HG03064 (cell line): ENCODE data around the gene PILRA.
A peak's percentile ranks its signal among the peaks of the same experiment; 100 is the strongest.
"Not testable (repeated sequence)": the region's sequence is repeated elsewhere in the genome, so short reads cannot be mapped to it uniquely, and the experiment has no call there.

Experiments used
- ATAC-seq: cut with Tn5 transposase; IDR thresholded peaks from one replicate; pipeline ENCODE4 v1.9.1; 2021; ENCODE audit warnings: low read depth; ENCODE audit not compliant: unreplicated experiment

Gene PILRA

DNA sequence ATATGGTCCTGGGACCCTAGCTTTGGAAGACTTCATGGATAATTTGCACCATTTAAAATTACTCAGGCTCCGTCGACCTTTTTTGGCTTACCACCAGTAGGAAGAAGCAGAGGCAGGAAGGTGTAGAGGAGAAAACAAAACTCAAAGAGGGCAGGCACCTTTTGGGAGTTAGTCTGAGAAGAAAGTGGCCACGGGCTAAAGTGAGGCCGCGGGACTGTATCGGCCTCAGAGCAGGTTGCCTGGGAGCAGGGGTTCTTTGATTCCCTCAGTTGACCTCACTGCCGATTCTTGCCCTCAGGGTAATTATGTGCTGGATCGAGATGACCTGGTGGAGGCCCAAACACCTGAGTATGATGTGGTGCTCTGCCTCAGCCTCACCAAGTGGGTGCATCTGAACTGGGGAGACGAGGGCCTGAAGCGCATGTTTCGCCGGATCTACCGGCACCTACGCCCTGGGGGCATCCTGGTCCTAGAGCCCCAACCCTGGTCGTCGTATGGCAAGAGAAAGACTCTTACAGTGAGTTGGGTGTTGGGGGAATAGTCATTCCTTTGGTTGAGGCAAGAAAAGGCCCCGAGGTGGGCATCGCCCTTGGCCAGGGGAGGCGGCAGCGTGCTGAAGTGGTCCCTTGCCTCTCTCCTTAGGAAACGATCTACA, 59.5 kb downstream of the PILRA start:
- ATAC-seq = no peak

DNA sequence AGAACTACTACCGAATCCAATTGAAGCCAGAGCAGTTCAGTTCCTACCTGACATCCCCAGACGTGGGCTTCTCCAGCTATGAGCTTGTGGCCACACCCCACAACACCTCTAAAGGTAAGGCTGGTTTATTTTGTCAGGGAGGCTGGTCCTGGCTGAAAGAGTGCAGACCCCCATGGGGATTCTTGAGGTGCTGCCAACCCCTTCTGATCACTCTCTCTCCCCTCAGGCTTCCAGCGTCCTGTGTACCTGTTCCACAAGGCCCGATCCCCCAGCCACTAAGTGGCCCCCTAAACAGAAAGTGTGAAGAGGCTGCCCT, 59.9 kb downstream of the PILRA start:
- no peak for ATAC-seq

DNA sequence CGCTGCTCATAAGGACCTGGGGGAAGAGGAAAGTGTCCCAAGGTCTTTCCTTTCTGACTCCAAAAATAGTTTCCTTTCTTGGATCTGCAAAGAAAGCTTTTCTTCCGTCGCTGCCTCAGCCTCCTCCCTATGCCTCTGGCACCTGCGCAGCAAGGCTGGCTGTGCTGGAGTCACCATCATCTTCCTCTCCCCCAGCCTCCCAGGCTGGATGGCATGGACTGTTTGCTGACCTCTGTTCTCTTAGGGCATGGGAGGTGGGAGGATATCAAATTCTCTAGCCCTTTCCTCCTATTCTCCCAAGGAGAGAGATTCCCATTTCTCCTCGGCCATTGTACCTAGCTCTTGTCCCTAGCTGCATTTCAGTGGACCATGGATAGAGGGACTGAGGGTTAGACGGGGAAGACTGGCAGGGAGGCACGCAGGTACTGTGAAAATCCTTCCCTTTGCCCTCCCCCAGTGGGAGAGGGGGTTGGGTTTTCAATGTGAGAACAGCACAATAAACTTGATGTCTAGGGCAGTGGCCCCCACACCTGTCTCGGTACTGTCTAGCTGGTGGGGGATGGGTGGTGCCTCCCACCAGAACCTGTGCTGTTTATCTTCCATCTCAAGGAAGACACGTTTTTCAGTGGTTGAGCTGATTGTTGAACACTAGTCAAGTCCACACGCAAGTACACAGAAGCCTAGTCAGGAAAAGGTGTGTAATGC, 60.5 kb downstream of the PILRA start:
- ATAC-seq = no peak

DNA sequence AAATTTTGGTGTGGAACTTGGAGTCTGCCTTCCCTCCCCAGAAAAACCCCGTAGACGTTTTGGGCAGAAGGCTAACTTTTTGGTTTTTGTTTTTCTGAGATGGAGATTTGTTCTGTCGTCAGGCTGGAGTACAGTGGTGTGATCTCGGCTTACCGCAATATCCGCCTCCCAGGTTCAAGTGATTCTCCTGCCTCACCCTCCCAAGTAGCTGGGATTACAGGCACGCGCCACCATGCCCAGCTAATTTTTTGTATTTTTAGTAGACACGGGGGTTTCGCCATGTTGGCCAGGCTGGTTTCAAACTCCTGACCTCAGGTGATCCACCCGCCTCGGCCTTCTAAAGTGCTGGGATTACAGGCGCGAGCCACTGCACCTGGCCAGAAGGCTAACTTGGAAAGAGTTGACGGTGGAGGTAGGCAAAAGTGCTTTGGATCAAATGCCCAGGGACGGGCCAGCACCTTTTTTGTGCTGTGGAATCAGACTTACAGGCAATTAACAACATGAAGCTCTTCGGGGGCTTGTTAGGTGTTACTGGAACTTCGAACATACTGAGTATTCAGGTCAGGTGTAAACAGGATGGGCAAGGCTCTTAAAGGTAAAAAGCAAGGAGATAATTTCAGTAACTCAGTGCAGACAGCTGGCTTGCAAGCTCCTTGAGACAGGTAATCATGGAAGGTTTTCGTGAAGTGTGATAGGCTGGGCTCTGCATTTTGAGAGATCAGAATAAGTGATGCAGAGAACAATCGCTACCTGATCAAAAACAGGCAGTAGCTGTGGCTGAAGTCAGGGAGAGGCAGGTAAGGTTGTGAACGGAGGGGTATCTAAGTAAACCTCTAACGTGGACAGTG, 61.2 kb downstream of the PILRA start:
- ATAC-seq = no peak

DNA sequence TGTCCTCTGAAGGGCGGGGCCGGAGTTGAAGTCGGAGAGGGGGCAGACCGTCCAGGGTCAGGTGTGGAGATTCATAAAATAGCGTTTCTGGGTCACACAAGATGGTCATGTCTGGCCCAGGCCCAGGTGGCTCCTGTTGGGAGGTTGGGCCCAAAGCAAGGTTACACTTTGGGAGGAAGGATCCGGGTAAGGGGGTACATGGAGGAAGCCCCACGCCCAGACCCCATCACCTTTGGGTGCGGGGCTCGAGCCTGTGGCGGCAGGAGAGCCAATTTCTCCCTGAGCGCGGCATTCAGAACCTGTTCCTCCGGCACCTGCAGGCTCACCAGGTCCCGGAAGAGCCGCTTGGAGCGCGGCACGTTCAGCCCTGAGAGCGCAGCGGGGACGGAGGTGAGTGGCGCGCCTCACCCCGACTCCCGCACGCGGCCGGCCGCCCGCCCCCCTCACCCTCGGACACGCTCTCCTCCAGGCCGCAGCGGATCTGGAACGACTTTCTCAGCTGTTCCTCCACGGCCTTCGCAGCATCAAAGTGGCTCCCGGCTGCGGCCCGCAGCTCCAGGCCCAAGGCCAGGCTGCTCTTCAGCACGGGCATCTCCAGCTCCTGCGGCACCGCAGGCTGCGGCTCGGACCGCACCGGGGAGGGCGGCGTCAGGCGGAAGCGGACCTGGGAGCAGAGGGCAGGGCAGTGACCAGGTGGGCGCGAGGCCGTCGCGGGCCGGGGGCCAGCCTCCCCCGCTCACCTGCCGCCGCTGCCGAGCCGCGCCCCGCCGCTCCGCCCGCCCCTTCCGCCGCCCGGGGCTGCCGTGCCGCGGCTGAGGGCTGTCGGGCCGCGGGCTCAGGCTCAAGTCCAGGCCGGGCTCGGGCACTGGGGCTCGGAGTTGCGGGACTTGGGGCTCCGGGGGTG, 62.4 kb downstream of the PILRA start:
- ATAC-seq = peak; percentile 31

DNA sequence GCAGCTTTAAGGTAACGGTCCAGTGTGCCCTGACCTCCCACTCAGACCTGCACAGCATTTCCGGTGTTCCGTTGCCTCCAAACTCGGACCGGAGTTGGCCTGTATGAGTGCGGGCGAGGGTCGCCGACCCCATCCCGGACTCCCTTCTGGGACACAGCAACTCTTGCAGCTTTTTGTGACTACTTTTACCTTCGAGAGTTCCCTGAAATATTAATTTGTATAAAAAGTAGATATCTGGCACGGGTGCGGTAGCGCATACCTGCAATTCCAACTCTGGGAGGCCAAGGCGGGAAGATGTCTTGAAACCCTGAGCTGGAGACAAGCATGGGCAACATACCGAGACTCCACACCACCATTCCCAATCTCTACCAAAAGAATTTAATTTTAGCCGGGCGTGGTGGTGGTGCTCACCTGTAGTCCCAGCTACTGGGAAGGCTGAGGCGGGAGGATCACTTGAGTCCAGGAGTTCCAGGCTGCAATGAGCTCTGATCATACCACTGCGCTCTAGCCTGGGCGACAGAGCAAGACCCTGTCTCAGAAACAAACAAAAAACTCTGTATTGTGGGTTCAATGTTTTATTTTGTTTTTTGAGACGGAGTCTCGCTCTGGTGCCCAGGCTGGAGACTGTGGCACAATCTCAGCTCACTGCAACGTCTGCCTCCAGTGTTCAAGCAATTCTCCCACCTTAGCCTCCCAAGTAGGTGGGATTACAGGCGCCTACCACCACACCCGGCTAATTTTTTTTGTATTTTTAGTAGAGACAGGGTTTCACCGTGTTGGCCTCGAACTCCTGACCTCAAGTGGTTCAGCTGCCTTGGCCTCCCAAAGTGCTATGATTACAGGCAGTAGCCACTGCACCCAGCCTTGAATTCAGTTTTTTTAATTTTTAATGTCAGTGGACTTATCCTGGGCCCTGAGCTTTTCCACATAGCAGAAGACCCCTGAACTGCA, 64.1 kb downstream of the PILRA start:
- ATAC-seq = no peak

DNA sequence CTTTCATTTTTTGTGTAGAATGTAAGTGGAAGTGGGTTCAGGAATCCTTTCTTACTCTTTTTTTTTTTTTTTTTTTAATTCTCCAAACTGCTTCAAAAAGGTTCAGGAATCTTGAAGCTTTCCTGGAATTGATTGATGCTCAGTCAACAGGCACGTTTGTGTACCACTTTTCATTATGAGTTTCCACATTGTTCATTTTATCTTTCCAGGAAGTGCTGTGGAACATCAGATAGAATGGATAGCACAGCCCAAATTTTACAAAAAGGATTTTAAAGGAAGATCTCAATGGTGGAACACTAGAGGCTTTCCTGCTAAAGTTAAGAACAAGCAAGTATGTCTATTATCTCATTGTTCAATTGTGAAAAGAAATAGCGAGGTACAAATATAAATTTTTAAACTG, 64.9 kb downstream of the PILRA start:
- no peak for ATAC-seq

DNA sequence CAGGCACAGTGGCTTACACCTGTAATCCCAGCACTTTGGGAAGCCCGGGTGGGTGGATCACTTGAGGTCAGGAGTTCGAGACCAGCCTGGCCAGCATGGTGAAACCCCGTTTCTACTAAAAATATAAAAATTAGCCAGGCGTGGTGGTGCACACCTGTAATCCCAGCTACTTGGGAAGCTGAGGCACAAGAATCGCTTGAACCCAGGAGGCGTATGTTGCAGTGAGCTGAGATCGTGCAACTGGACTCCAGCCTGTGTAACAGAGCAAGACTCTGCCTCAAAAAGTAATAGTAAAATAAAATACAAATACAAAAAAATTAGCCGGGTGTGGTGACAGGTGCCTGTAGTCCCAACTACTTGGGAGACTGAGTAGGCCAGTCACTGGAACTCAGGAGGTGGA, 65.4 kb downstream of the PILRA start:
- not testable (repeated sequence) for ATAC-seq

DNA sequence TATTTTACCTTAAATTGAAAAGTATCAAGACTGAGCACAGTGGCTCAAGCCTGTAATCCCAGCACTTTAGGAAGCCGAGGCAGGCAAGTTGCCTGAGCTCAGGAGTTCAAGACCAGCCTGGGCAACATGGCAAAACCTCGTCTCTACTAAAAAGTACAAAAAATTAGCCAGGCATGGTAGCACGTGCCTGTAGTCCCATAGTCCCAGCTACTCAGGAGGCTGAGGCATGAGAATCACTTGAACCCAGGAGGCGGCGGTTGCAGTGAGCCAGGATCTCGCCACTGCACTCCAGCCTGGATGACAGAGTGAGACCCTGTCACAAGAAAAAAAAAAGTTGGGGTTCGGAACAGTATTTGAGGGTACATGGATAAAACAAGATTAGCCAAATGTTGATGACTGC, 66.0 kb downstream of the PILRA start:
- not testable (repeated sequence) for ATAC-seq

DNA sequence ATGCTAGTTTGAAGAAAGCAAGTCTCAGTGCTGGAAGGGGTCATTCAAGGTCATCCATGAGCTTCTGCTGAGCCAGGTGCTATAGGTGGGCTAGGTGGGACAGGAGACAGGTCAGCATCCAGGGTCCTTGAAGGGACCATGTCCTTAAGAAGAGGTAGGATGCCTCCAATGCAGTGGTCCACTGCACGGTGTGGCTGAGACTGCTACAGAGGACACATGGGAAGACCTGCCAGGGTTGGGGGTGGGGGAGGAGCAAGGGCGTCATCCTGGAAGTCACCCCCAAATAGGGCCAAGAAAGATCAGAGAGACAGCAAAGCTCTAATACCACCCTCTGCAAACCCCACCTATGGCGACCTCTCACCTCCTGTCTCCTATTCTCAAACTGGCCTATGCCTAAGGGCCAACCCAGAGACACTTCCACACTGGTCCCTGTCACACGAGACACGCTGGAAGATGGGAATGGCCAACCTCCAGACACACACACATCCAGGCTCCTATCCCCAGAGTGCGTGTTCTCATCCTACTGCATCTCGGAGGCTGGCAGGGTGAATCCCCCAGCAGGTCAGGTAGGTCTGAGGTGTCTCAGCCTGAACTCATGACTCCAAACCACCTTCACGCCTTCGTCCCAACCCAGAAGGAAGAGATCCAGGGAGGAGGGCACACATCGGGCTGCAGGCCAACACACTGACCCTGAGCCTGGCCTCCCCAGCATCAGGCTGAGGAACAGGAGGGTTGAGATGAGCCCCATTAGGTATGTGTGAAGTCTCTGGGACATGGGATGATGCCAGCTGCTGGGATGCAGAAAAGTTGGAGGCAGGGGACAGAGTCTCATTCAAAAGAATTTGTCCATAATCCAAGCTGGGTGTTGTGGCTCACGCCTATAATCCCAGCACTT, 68.6 kb downstream of the PILRA start:
- ATAC-seq = no peak

DNA sequence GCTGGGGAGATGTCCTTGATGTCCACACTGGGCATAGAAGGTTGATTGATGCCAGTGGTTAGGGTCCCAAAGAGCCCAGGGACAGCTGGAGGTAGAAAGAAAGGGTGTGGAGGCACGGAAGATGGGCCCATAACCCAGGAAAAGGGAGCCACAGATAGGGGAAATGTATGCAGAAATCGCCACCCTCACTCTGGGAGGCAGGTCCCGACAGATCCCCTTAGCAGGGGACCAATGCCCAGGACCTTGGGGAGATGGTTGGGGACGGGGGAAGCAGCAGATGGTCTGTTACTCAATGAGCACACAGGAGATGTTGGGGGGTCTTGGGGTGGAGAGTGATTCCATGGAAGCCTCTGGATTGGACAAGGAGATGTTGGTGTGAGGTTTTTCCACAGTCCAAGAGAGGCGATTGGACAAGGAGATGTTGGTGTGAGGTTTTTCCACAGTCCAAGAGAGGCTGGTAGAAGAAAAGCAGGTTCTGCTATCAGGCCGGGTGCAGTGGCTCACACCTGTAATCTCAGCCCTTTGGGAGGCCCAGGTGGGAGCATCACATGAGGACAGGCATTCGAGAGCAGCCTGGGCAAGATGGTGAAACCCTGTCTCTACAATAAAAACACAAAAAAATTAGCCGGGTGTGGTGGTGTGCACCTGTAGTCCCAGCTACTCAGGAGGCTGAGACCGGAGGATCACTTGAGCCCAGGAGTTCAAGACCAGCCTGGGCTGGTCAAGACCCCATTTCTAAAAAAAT, 70.0 kb downstream of the PILRA start:
- ATAC-seq = no peak

DNA sequence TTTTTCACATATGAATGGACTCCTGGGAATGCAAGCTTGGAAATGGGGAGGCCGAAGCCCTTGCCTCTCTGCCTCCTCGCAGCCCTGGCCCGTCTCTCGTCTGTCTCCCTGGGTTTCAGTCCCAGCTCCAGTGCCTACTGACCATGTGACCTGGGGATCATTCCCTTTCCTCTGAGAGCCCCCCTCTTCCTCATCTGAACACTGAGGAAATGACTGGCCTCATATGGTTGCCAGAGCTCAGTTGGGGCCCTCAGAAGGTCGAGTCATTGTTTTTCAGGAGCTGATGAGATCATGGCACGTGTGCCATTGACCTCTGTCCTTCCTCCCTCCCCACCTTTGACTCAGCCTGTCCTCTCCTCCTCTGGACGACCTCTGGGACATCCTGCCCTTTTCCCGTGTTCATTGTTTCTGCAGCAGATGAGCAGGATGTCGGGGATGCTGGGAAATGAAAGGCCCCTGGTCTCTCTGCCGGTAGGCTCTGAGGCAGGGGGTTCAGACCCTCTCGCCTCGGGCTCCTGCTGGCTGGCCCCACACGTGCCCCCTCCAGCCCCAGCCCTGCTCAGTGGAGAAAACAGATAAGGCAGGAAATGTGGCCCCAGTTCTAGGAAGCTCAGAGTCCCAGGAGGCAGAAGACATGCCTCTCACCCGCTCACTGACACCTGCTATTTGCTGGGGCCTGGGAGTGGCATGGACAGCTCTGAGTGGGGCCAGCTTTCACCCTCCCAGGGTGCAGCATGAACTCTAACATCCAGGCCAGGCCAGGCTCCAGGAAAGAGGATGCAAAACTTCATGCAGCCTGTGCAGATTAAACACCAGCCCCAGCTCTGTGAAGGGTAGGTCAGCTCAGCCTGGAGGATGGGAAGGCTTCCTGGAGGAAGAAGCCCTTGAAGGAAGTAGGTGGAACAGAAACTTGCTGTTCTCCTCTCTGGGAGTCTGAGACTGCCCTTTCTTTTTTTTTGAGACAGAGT, 71.3 kb downstream of the PILRA start:
- ATAC-seq = no peak

DNA sequence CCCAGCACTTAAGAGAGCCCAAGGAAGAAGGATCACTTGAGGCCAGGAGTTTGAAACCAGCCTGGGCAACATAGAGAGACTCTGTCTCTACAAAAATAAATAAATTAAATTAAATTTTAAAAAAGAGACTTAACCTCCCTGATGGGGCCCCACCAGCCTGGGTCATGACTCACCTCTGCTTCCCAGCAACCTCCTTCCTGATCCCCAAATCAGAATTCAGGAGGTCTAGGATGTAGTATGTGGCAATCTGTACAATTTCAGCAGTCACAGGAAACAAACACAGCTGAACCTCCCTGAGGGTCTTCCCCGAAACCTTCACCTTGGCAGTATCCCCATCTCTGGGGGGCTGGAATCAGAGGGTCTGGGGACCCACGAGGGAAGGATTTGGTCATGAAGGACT, 72.8 kb downstream of the PILRA start:
- no peak for ATAC-seq

DNA sequence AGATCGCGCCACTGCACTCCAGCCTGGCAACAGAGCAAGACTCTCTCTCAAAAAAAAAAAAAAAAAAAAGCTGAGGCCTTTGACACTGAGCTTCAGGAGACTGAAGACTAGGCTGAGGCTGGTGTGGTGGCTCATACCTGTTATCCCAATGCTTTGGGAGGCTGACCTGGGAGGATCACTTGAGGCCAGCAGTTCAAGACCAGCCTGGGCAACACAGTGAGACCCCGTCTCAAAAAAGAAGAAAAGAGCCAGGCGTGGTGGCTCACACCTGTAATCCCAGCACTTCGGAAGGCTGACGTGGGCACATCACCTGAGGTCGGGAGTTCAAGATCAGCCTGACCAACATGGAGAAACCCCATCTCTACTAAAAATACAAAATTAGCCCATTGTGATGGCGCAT, 74.1 kb downstream of the PILRA start:
- ATAC-seq = not testable (repeated sequence)

DNA sequence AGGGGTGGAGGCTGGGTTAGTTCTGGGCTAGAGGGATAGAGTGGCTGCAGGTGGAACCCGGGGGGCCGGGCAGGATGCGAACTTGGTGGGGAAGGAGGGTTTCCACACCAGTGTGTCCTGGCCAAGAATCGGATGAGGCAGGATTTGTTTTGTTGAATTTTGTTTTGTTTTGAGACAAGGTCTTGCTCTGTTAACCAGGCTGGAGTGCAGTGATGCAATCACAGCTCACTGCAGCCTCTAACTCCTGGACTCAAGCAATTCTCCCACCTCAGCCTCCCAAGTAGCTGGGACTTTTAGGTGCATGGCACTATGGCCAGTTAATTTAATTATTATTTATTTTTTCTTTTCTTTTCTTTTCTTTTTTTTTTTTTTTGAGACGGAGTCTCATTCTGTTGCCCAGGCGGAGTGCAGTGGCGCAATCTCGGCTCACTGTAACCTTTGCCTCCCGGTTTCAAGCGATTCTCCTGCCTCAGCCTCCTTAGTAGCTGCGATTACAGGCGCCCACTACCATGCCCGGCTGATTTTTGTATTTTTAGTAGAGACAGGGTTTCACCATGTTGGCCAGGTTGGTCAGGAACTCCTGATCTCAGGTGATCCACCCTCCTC, 76.0 kb downstream of the PILRA start:
- ATAC-seq = no peak
